Choroid plexus epithelial cell (primary cell): ENCODE results near the gene SLC25A21.

Experiments
- DNase-seq: peaks from one replicate; pipeline ENCODE4 v3.0.0-alpha.2; 2010; ENCODE audit warnings: low read depth
- H3K4me3 ChIP-seq: 2 replicates; pipeline ENCODE4 v1.5.1; 2011; ENCODE audit warnings: low read depth, mild to moderate bottlenecking, control low read depth, low read length, moderate library complexity
- CTCF ChIP-seq: conservative IDR thresholded peaks from 2 replicates; pipeline ENCODE4 v1.5.1; 2011; ENCODE audit warnings: low read depth, mild to moderate bottlenecking, control low read depth, inconsistent platforms, low read length, moderate library complexity

The SLC25A21 gene

DNA sequence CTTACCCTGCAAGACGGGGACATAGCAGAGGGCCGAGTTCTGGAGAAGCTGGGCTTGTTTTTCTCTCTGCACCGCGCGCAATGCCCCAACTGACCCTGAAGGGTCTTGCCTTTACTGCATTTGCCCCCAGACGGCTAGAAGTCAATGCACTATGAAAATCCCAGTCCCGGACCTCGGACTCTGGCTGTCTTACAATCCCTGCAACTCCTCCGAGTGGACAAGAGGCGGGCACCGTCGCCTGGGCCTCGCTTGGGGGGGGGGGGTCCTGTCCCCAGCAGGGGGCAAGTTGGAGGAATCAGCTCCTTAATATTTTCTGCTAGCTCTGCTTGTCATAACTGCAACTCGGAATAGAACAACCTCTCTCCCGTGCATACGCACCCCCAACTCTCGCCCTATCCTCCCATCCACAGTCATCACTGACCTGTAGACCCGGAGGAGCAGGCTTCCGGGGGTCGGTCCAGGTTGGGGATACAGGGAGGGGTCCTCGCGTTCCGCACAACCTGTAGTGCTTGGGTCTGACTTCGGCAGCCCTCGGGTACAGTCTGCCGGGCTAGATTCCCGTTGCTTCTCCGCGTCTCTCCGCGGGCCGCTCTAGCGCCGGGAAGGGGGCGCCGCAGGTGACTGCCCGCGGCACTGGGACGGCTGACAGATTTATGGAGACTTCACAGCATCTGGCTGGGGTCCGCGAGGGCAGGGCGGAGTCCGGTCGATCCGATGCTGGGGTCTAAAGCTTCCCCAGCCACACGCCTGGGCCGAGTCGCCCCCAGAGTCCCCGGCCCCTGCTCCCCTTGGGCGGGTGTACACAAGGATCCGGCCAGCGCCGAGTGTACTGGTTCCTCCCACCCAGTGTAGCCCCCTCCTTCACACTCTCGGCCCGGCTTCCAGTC, 514.0 kb downstream of the SLC25A21 start:
- H3K4me3 ChIP-seq = no peak overlapping the region
- no peak for DNase-seq
- no peak for TF ChIP-seq CTCF

GRCh38 chr14:36657399-36658122, 514.8 kb downstream of the SLC25A21 start:
- no peak for TF ChIP-seq CTCF
- DNase-seq = peak; percentile 8
- peak overlapping the region; percentile 17 for H3K4me3 ChIP-seq

DNA sequence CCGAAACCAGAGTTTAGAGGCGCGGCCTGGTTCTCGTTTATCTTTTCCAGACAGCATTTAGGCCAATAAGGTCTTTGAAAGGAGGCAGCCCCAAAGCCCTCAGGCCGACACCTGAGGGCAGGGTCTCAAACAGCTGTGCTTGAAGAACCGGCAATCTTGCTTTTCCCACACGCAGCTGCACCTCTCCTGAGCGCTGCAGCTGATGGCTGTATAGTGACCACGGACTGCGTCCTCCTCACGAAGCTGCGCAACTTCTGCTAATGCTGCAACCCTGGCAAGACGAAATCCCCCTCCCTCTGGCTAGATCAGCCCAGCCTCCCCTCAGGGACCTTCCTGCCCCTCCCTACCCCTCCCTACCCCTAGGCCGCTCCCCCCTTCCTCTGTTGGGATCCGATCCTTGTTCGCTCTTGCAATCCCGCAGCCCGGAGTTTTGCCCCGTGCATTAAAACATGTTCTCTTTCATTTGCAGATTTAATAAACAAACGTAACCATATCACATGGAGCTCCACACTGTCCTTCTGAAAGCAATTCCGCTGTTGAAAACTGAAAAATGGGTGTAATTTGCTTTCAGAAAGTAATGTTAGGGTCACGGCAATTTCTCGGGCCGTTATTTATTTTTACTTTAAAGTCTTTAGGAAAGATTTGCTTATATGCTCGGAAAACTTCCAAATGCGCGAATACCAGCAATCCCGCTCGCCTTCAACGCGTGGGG, 515.6 kb downstream of the SLC25A21 start:
- DNase-seq = no peak
- no peak overlapping the region for H3K4me3 ChIP-seq
- TF ChIP-seq CTCF = no peak

DNA sequence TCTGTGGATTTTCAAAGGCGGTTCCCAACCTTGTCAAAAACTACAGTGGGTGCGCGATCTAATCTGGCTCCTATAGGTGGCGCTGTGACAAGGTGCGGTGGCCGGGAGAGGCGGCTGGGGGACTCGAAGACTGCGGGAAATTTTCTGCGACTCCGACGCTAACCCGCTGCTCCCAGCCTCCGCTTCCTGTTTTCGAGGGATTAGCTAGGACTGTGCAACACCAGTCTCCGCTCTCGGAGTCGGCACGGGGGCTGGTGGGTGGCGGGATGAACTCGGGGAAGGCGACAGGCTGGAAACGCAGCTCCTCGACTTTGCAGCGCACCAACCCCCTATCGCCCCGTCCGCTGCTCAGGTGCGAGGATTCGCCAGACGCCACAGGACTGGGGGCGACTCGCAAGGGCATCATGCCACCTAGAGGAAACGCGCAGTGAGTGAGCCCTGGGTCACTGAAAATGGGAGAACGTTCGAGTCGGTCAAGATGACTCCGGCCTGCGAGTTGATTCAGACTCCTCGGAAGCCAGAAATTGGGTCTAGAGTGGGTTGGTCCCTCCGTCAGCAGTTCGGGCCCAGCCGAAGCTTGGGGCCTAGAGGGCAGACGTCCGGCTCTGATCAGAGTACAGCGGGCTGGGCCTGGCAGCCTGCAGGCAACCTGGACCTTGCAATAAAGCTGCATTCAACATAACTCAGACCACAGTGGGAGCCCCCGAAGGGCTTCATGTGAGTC, 516.3 kb downstream of the SLC25A21 start:
- no peak overlapping the region for H3K4me3 ChIP-seq
- peak; percentile 51 for TF ChIP-seq CTCF
- peak; percentile 8 for DNase-seq

DNA sequence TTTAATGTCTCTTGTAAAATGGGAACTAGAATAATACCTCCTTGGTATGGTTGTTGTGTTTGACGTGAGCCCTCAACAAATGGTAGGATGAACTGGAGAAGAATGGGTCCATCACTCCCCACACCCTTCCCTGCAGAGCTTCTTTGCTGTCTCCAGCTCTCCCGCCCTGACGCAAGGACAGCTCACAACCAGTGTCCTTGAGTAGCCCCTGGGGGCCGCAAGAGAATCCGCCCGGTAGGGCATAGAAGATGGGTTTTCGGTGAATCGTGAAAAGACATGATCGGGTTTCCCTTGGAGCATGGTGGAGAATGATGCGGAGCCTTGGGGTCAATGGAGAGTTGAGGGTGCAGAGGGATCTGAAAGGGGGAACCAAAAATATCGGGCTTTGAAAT, 516.8 kb downstream of the SLC25A21 start:
- TF ChIP-seq CTCF = no peak
- H3K4me3 ChIP-seq = no peak overlapping the region
- DNase-seq = no peak

DNA sequence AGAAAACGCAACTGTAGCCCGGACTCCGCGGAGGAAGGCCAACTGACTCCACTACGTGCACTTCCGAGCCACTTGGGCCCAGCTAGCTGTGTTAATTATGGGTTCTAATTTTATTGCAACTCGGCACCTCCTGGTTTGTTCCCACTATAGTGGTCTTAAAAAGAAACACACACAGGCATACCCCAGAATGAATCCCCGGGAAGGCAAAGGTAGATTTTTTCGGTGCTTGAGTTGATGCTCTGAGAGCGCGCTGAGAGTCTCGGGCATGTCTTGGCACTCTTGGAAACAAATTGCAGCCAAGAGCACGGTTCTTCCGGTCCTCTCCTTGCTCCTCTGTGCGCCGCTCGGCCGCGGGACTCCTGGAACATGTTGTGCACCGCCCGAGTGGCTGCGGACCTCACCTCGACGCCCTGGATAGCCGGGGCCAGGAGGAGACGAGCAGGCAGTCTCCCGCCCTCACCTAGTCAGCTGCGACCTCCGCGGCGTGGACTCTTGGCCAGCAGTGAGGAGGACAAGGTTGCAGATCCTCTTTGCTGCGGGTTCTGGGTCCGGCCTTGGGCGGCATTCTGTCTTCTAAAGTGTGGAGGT, 517.5 kb downstream of the SLC25A21 start:
- no peak overlapping the region for H3K4me3 ChIP-seq
- DNase-seq = no peak
- no peak for TF ChIP-seq CTCF
